Muscle layer of duodenum (tissue), 2 donors: ENCODE results near the gene ELOVL2.
"Not testable (repeated sequence)": the region's sequence is repeated elsewhere in the genome, so short reads cannot be mapped to it uniquely, and the experiment has no call there.

ENCODE experiments used
- H3K27ac ChIP-seq: one replicate; pipeline ENCODE4 v1.7.0; 2013; ENCODE audit warnings: mild to moderate bottlenecking, low read length
- H3K27me3 ChIP-seq: one replicate; pipeline ENCODE4 v1.7.0; 2013; ENCODE audit warnings: low read depth, mild to moderate bottlenecking, control low read depth, low read length
- H3K36me3 ChIP-seq, 2 donors: one replicate each; pipeline ENCODE4 v1.7.0; 2013; ENCODE audit warnings: low read length in 2 of 2, control low read depth in 1 of 2, mild to moderate bottlenecking in 1 of 2; ENCODE audit not compliant: insufficient read depth in 2 of 2, control insufficient read depth in 1 of 2
- H3K4me1 ChIP-seq, 2 donors: one replicate each; pipeline ENCODE4 v1.7.0; 2013; ENCODE audit warnings: low read length in 2 of 2, mild to moderate bottlenecking in 2 of 2, control low read depth in 1 of 2, moderate library complexity in 1 of 2; ENCODE audit not compliant: insufficient read depth in 2 of 2, control insufficient read depth in 1 of 2
- H3K4me3 ChIP-seq, 2 donors: one replicate each; pipeline ENCODE4 v1.7.0; 2013; ENCODE audit warnings: low read length in 2 of 2, low read depth in 1 of 2, mild to moderate bottlenecking in 1 of 2
- H3K9me3 ChIP-seq, 2 donors: one replicate each; pipeline ENCODE4 v1.7.0; 2013; ENCODE audit warnings: low read length in 2 of 2, control low read depth in 1 of 2, mild to moderate bottlenecking in 1 of 2; ENCODE audit not compliant: control insufficient read depth in 1 of 2
- donor health status: healthy.

ELOVL2 gene

GRCh38 chr6:11043961-11044711 lies at the start of gene ELOVL2:
Gene ELOVL2, minus strand, starts transcription at chr6:11044305. Its CDS starts 75 bp downstream, at chr6:11044230.
- H3K4me3 ChIP-seq, result peak within 1 kb of the TSS in 1 of 2 donors; percentile 70
- H3K4me1 ChIP-seq, result peaks cover 0 to 11% of the 10 kb centered on the region in 2 donors
- peaks cover 27% of the 10 kb centered on the region for H3K27me3 ChIP-seq
- no peak within 1 kb of the TSS for H3K27ac ChIP-seq
- H3K9me3 ChIP-seq, result no peaks in the 10 kb centered on the region
- no peaks in the 10 kb centered on the region for H3K36me3 ChIP-seq

- Histone ChIP-seq H3K4me3 (peak overlapping the region; percentile 74 to 79), H3K36me3 (peaks cover 0 to 4% of the 10 kb centered on the region in 2 donors), H3K27ac (peak overlapping the region; percentile 76), H3K4me1 (peaks cover 4 to 6% of the 10 kb centered on the region in 2 donors), H3K27me3 (no peaks in the 10 kb centered on the region), H3K9me3 (no peaks in the 10 kb centered on the region)
Measured at GRCh38 chr6:11093376-11093625, 49.2 kb upstream of the ELOVL2 start.

GRCh38 chr6:11092668-11093375 lies 48.7 kb upstream of the ELOVL2 start:
- Histone ChIP-seq H3K36me3 (peaks cover 0 to 4% of the 10 kb centered on the region in 2 donors), H3K27me3 (no peaks in the 10 kb centered on the region), H3K4me1 (peaks cover 4 to 6% of the 10 kb centered on the region in 2 donors), H3K27ac (peak overlapping the region; percentile 76), H3K9me3 (no peaks in the 10 kb centered on the region), H3K4me3 (peak overlapping the region; percentile 74 to 79)

GRCh38 chr6:11091141-11091540 lies 47.0 kb upstream of the ELOVL2 start:
- not testable (repeated sequence) for H3K36me3 ChIP-seq, H3K4me3 ChIP-seq, H3K9me3 ChIP-seq, H3K27ac ChIP-seq, H3K27me3 ChIP-seq, H3K4me1 ChIP-seq

- H3K4me3 ChIP-seq, result no peak overlapping the region
- no peaks in the 10 kb centered on the region for H3K9me3 ChIP-seq
- H3K27me3 ChIP-seq, result no peaks in the 10 kb centered on the region
- no peak overlapping the region for H3K27ac ChIP-seq
- peaks cover 0 to 4% of the 10 kb centered on the region in 2 donors for H3K36me3 ChIP-seq
- H3K4me1 ChIP-seq, result peaks cover 2 to 4% of the 10 kb centered on the region in 2 donors
Measured at GRCh38 chr6:11089695-11090094, 45.6 kb upstream of the ELOVL2 start.

DNA sequence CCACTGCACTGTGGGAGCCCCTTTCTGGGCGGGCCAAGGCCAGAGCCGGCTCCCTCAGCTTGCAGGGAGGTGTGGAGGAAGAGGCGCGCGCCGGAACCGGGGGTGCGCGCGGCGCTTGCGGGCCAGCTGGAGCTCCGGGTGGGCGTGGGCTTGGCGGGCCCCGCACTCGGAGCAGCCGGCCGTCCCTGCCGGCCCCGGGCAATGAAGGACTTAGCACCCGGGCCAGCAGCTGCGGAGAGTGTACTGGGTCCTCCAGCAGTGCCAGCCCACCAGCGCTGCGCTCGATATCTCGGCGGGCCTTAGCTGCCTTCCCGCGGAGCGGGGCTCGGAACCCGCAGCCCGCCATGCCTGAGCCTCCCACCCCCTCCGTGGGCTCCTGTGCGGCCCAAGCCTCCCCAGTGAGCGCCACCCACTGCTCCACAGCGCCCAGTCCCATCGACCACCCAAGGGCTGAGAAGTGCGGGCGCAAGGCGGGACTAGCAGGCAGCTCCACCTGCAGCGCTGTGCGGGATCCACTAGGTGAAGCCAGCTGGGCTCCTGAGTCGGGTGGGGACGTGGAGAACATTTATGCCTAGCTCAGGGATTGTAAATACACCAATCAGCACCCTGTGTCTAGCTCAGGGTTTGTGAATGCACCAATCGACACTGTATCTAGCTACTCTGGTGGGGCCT lies 43.2 kb upstream of the ELOVL2 start:
- not testable (repeated sequence) for H3K4me1 ChIP-seq, H3K27ac ChIP-seq, H3K36me3 ChIP-seq, H3K9me3 ChIP-seq, H3K4me3 ChIP-seq, H3K27me3 ChIP-seq

GRCh38 chr6:11085758-11086435 lies 41.8 kb upstream of the ELOVL2 start:
- no peaks in the 10 kb centered on the region for H3K9me3 ChIP-seq
- no peak overlapping the region for H3K4me3 ChIP-seq
- no peaks in the 10 kb centered on the region for H3K36me3 ChIP-seq
- no peak overlapping the region for H3K27ac ChIP-seq
- no peaks in the 10 kb centered on the region for H3K27me3 ChIP-seq
- H3K4me1 ChIP-seq, result no peaks in the 10 kb centered on the region

GRCh38 chr6:11083956-11084355 lies 39.9 kb upstream of the ELOVL2 start:
- Histone ChIP-seq H3K27ac (no peak overlapping the region), H3K4me1 (no peaks in the 10 kb centered on the region), H3K9me3 (no peaks in the 10 kb centered on the region), H3K27me3 (no peaks in the 10 kb centered on the region), H3K36me3 (no peaks in the 10 kb centered on the region), H3K4me3 (no peak overlapping the region)

DNA sequence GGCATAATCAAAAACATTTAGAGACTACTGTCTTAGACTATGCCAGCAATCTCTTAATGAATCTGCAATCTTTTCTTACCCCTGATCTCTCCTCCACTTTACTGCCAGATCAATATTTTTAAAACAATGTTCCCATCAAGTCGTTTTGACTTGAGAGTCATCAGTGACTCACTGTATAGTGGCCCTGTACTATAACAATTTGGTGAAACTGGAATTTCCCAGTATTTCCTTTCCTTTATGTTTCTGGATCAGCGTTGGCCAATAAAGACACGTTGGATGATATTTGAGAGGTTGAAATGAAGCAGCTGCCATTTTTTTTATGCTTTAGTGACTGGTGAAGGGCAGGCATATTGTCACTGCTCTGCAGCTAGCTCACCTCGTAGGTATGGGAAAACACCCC lies 39.4 kb upstream of the ELOVL2 start:
- H3K27me3 ChIP-seq, result no peaks in the 10 kb centered on the region
- no peaks in the 10 kb centered on the region for H3K9me3 ChIP-seq
- no peak overlapping the region for H3K27ac ChIP-seq
- H3K4me3 ChIP-seq, result no peak overlapping the region
- no peaks in the 10 kb centered on the region for H3K4me1 ChIP-seq
- no peaks in the 10 kb centered on the region for H3K36me3 ChIP-seq

- Histone ChIP-seq H3K36me3 (no peaks in the 10 kb centered on the region), H3K27me3 (no peaks in the 10 kb centered on the region), H3K4me1 (no peaks in the 10 kb centered on the region), H3K9me3 (no peaks in the 10 kb centered on the region), H3K27ac (no peak overlapping the region), H3K4me3 (no peak overlapping the region)
Measured at GRCh38 chr6:11080296-11080695, 36.2 kb upstream of the ELOVL2 start.

DNA sequence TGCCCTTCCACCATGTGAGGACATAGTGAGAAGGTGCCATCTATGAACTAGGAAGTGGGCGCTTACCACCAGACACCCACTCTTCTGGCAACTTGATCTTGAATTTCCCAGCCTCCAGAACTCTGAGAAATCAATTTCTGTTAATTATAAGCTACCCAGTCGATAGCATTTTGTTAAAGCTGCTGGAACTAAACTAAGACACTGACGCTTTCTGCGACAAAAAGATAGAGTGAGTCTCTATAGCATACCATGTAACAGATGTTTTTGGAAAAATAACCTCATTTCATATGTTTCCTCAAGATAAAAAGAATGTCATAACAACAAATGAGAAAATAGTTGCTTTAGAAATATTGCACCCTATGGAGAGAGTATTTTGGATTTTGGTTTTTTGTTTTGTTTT lies 34.2 kb upstream of the ELOVL2 start:
- H3K4me1 ChIP-seq, result no peaks in the 10 kb centered on the region
- no peak overlapping the region for H3K27ac ChIP-seq
- H3K9me3 ChIP-seq, result no peaks in the 10 kb centered on the region
- H3K27me3 ChIP-seq, result no peaks in the 10 kb centered on the region
- H3K4me3 ChIP-seq, result no peak overlapping the region
- no peaks in the 10 kb centered on the region for H3K36me3 ChIP-seq
